Ecto neural progenitor cell (in vitro differentiated cells): Measurements from ENCODE around the gene SLCO2B1.

Experiments
- DNase-seq: peaks from one replicate; pipeline ENCODE4 v3.0.0-alpha.2; 2018; ENCODE audit warnings: low spot score

SLCO2B1 gene

GRCh38 chr11:75194147-75194546 lies 43.2 kb downstream of the SLCO2B1 start:
- DNase-seq, result no peak

- DNase-seq, result no peak
Observed at GRCh38 chr11:75195167-75195962, 44.5 kb downstream of the SLCO2B1 start.

- no peak for DNase-seq
Observed at GRCh38 chr11:75196426-75196825, 45.5 kb downstream of the SLCO2B1 start.

- DNase-seq, result no peak
Observed at GRCh38 chr11:75197512-75198277, 46.8 kb downstream of the SLCO2B1 start.

- no peak for DNase-seq
Observed at GRCh38 chr11:75198278-75198973, 47.5 kb downstream of the SLCO2B1 start.

- no peak for DNase-seq
Observed at GRCh38 chr11:75199412-75199955, 48.6 kb downstream of the SLCO2B1 start.

GRCh38 chr11:75200051-75200450 lies 49.1 kb downstream of the SLCO2B1 start:
- DNase-seq, result no peak

- DNase-seq, result no peak
Observed at GRCh38 chr11:75200531-75200930, 49.6 kb downstream of the SLCO2B1 start.

GRCh38 chr11:75201771-75202170 lies 50.9 kb downstream of the SLCO2B1 start:
- no peak for DNase-seq

GRCh38 chr11:75202195-75202594 lies 51.3 kb downstream of the SLCO2B1 start:
- no peak for DNase-seq

- DNase-seq, result no peak
Observed at GRCh38 chr11:75203138-75203537, 52.2 kb downstream of the SLCO2B1 start.

GRCh38 chr11:75203641-75204011 lies 52.7 kb downstream of the SLCO2B1 start:
- DNase-seq, result no peak

GRCh38 chr11:75204012-75204674 lies 53.2 kb downstream of the SLCO2B1 start:
- DNase-seq, result no peak

GRCh38 chr11:75204685-75205563 lies 54.0 kb downstream of the SLCO2B1 start:
- DNase-seq, result peak; percentile 93

GRCh38 chr11:75205564-75206020 lies 54.7 kb downstream of the SLCO2B1 start:
- DNase-seq, result no peak

GRCh38 chr11:75208446-75208845 lies 57.5 kb downstream of the SLCO2B1 start:
- no peak for DNase-seq

GRCh38 chr11:75212411-75212810 lies 61.5 kb downstream of the SLCO2B1 start:
- DNase-seq, result no peak

- DNase-seq, result peak; percentile 92
Observed at GRCh38 chr11:75214411-75214821, 63.5 kb downstream of the SLCO2B1 start.

- DNase-seq, result no peak
Observed at GRCh38 chr11:75214843-75215242, 63.9 kb downstream of the SLCO2B1 start.

GRCh38 chr11:75219869-75220268 lies 69.0 kb downstream of the SLCO2B1 start:
- DNase-seq, result no peak
